ENCODE data around the gene TFAP2A.

The TFAP2A gene

DNA sequence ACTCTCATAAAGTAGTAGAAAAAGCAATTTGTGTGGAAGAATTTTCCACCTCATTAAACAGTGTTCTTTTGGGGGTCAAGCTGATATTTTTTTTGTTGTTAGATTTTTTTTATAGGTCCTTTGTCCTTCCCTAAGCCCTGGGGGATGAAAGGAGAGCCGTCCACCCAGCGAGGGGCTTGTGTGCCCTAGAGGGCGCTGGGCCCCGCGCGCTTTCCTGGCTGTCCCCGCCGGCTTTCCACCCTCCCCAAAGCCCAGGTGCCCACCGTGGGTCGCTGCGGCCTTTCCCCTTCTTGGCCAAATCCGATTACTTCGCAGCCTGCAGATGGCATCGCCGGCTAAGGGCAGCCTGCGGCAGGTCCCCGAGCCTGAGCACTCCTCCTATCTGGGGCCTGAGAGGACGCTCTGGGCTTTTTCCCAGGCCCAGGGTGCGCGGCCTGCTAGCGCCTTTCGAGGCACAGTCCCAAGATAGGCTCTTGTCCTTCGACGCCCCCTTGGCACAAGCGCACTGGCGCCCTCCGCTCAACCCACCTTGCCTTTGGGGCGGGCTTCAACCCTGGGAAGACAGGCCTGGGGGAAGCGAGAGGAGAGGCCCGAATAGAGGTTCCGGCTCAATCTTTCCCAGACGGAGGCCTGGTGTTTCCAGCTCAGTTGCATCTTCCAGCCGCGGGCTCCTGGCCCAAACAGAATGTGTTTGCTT, 33.6 kb downstream of the TFAP2A start:
- TF ChIP-seq, protein P1, sequence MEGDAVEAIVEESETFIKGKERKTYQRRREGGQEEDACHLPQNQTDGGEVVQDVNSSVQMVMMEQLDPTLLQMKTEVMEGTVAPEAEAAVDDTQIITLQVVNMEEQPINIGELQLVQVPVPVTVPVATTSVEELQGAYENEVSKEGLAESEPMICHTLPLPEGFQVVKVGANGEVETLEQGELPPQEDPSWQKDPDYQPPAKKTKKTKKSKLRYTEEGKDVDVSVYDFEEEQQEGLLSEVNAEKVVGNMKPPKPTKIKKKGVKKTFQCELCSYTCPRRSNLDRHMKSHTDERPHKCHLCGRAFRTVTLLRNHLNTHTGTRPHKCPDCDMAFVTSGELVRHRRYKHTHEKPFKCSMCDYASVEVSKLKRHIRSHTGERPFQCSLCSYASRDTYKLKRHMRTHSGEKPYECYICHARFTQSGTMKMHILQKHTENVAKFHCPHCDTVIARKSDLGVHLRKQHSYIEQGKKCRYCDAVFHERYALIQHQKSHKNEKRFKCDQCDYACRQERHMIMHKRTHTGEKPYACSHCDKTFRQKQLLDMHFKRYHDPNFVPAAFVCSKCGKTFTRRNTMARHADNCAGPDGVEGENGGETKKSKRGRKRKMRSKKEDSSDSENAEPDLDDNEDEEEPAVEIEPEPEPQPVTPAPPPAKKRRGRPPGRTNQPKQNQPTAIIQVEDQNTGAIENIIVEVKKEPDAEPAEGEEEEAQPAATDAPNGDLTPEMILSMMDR (IDR thresholded peaks at IDR 0.05; ENCODE audit: low read depth, low read length, missing control alignments), result no peak
- no peak overlapping the region for H3K4me3 ChIP-seq (ENCODE audit: low read depth, low read length)
- no peak for DNase-seq (ENCODE audit: low read depth)
- in situ Hi-C loops (cut with HindIII; ENCODE audit: low sequenced_read_pairs), result no loop called here

DNA sequence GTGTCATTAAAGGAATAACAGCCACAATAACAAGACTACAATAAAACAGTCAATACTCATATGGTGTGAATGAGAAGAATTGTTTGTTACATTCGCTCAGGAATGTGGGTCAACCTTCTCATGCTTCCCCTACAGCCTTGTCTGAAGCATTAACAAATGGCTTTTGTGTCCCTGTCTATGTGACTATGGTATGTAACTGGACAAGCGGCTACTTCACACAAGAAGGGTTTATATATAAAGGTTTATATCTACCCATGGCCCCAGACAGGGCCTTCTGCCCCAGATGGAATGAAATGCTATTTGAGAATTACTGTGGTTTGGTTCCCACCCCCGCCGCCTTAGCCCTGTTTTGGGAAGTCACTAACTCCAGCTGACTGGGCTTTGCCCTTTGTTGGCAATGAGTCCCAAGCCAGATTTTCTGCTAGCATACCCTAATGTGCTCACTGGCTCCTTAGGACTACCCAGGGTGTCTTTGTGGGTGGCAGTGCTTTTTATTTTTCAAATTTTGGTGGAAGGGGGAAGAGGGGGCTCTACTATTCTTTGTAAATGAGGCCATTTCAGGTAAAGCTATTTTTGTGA, 39.4 kb downstream of the TFAP2A start:
- TF ChIP-seq, protein P1 (IDR thresholded peaks at IDR 0.05; ENCODE audit: low read depth, low read length, missing control alignments), result no peak
- no peak for DNase-seq (ENCODE audit: low read depth)
- no peak overlapping the region for H3K4me3 ChIP-seq (ENCODE audit: low read depth, low read length)
- in situ Hi-C loops (cut with HindIII; ENCODE audit: low sequenced_read_pairs), result no loop called here

DNA sequence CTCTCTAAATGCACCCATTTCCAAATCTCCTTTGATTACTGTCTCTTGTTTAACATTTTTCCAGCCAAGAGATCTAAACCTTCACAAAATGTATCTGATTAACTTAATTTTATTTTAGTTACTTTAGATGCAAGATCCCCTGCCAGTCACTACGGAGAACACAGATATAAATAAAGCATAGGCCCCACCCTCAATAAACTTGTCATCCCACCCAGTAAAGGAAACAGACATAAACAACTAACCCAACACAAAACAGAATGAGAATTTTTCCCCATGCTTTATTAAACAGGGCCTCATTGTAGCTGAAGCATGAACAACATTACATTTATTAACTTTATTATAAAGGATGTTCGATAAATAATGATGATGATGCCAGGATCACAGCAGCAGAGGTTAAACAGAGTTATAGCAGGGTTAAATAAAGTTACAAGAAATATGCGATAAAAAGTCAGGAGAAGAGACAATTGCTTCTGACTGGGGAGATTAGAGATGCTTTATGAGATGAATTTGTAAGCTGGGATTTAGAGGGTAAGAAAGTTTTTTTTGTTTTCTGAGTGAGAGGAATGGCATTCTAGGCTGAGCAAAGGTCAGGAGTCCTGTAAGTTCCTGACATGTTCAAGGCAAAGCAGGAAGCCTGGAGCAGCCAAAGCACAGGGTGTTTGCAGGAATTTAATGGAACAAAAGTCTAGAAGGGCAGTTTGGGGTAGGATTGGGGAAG, 41.1 kb downstream of the TFAP2A start:
- TF ChIP-seq, protein P1 (IDR thresholded peaks at IDR 0.05; ENCODE audit: low read depth, low read length, missing control alignments), result no peak
- H3K4me3 ChIP-seq (ENCODE audit: low read depth, low read length), result no peak overlapping the region
- DNase-seq (ENCODE audit: low read depth), result no peak
- in situ Hi-C loops (cut with HindIII; ENCODE audit: low sequenced_read_pairs), result no loop called here

DNA sequence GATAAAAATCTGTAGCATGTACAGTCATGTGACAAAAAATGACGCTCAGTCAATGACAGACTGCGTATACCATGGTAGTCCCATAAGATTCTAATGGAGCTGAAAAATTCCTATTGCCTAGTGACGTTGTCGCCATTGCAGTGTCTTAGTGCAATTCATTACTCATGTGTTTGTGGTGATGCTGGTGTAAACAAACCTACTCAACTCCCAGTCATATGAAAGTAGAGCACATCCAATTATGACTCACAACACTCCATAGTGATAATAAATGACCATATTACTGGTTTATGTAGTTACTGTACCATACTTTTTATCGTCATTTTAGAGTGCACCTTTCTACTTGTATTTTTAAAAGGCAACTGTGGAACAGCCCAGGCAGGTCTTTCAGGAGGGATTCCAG, 45.0 kb downstream of the TFAP2A start:
- in situ Hi-C loops (cut with HindIII; ENCODE audit: low sequenced_read_pairs), result no loop called here
- TF ChIP-seq, protein P1 (IDR thresholded peaks at IDR 0.05; ENCODE audit: low read depth, low read length, missing control alignments), result no peak
- DNase-seq (ENCODE audit: low read depth), result no peak
- H3K4me3 ChIP-seq (ENCODE audit: low read depth, low read length), result no peak overlapping the region

DNA sequence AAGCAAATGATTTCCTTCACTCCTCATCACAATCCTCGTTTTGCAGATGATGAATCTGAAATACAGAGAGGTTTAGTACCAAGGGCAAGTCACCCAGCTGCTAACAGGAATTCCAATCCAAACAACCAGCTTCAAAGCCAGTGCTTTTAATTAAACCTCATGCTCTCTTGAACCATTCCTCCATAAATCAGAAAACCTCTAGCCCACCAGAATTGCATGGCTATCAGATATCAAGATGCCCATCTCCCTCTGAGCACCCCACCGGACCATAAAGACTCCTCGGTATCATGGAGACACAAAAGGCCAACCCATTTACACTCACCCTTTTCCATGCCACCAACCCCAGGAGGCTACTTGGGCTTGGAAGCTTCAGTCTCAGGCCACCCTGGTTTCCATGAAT, 46.0 kb downstream of the TFAP2A start:
- in situ Hi-C loops (cut with HindIII; ENCODE audit: low sequenced_read_pairs), result no loop called here
- TF ChIP-seq, protein P1 (IDR thresholded peaks at IDR 0.05; ENCODE audit: low read depth, low read length, missing control alignments), result no peak
- DNase-seq (ENCODE audit: low read depth), result no peak
- H3K4me3 ChIP-seq (ENCODE audit: low read depth, low read length), result no peak overlapping the region

DNA sequence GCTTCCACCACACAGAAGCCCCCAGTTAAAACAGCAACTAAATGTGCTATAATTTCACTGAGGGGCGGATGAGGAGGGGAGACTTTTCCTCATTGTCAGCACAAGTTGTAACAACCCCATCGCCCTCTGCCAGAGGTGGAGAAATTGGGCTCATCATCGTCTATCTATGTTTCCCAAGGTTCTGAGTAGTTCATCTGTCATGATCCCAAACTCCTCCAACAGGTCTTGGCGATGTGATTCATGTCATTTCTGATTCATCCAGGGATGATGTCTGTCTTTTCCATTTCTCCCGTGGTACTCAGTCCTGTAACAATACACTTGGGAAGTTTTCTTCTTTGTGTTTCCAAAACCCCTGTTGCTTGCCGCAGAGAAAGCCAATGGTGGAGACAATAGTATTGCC, 51.0 kb downstream of the TFAP2A start:
- in situ Hi-C loops (cut with HindIII; ENCODE audit: low sequenced_read_pairs), result no loop called here
- no peak for DNase-seq (ENCODE audit: low read depth)
- TF ChIP-seq, protein P1 (IDR thresholded peaks at IDR 0.05; ENCODE audit: low read depth, low read length, missing control alignments), result no peak
- H3K4me3 ChIP-seq (ENCODE audit: low read depth, low read length), result no peak overlapping the region

Data from astrocyte of the cerebellum (primary cell).